Right lobe of liver (tissue), 4 donors: ENCODE data around the gene YARS1.

ENCODE experiments used
- POLR2A ChIP-seq: fragments of 450-650 bp; IDR thresholded peaks from one replicate; pipeline ENCODE4 v1.6.1; 2017; ENCODE audit warnings: antibody characterized with exemption, mild to moderate bottlenecking
- TF ChIP-seq, protein P1 (sequence below), 4 donors: fragments of 200-600 bp in 3 of 4; fragments of 450-650 bp in 1 of 4; IDR thresholded peaks; one replicate each; pipeline versions ENCODE4 v1.5.1 to v1.8.0; 2016 to 2022; ENCODE audit warnings: antibody characterized with exemption in 4 of 4, mild to moderate bottlenecking in 2 of 4
- donor health status: DM: no; HTN: no; CAD: no.
- donor health status: DM: no; HTN: no; CAD: no.
- donor health status: DM: no; HTN: yes; CAD: no.

GRCh38 chr1:32859915-32860314, 42.8 kb upstream of the YARS1 start:
- TF ChIP-seq, protein P1, sequence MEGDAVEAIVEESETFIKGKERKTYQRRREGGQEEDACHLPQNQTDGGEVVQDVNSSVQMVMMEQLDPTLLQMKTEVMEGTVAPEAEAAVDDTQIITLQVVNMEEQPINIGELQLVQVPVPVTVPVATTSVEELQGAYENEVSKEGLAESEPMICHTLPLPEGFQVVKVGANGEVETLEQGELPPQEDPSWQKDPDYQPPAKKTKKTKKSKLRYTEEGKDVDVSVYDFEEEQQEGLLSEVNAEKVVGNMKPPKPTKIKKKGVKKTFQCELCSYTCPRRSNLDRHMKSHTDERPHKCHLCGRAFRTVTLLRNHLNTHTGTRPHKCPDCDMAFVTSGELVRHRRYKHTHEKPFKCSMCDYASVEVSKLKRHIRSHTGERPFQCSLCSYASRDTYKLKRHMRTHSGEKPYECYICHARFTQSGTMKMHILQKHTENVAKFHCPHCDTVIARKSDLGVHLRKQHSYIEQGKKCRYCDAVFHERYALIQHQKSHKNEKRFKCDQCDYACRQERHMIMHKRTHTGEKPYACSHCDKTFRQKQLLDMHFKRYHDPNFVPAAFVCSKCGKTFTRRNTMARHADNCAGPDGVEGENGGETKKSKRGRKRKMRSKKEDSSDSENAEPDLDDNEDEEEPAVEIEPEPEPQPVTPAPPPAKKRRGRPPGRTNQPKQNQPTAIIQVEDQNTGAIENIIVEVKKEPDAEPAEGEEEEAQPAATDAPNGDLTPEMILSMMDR (IDR thresholded peaks at IDR 0.05), result no peak
- TF ChIP-seq POLR2A, result no peak
